Keratinocyte (primary cell): ENCODE data around the gene UMAD1.

Experiments
- EZH2 ChIP-seq: IDR thresholded peaks from one replicate; pipeline ENCODE4 v1.6.1; 2012; ENCODE audit warnings: inconsistent platforms, mild to moderate bottlenecking, low read length, moderate library complexity
- TF ChIP-seq, protein P1 (sequence below), 3 experiments: IDR thresholded peaks in 1 of 3; conservative IDR thresholded peaks in 1 of 3; optimal IDR thresholded peaks in 1 of 3; 2 replicates in 2 of 3; 3 replicates in 1 of 3; pipeline versions ENCODE3 to v1.5.1; 2011; ENCODE audit warnings: low read length in 3 of 3, mild to moderate bottlenecking in 3 of 3, moderate library complexity in 2 of 3, control low read depth in 1 of 3, inconsistent platforms in 1 of 3; ENCODE audit not compliant: insufficient read depth in 2 of 3; ENCODE audit errors: extremely low read depth in 1 of 3

DNA sequence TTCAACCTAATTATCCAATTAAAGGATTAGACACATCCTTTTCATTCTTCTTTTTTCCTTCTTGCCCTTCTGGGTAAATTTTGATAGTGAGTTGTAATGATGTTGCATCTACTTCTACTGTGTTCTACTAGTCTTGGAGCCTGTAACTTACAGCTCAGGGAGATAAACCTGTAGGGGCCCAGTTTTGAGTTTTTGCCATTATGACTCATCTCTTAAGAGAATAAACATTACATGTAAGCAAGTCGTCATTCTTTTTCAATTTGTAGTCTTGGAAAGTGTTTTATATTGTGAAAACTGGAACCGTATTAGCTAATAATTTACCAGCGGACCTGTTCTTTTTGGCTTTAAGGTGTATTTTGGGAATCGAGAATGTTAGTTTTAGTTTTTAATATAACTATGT lies 167.6 kb downstream of the UMAD1 start:
- TF ChIP-seq, protein P1, sequence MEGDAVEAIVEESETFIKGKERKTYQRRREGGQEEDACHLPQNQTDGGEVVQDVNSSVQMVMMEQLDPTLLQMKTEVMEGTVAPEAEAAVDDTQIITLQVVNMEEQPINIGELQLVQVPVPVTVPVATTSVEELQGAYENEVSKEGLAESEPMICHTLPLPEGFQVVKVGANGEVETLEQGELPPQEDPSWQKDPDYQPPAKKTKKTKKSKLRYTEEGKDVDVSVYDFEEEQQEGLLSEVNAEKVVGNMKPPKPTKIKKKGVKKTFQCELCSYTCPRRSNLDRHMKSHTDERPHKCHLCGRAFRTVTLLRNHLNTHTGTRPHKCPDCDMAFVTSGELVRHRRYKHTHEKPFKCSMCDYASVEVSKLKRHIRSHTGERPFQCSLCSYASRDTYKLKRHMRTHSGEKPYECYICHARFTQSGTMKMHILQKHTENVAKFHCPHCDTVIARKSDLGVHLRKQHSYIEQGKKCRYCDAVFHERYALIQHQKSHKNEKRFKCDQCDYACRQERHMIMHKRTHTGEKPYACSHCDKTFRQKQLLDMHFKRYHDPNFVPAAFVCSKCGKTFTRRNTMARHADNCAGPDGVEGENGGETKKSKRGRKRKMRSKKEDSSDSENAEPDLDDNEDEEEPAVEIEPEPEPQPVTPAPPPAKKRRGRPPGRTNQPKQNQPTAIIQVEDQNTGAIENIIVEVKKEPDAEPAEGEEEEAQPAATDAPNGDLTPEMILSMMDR (optimal IDR thresholded peaks at IDR 0.05 in 1 of 3, IDR thresholded peaks at IDR 0.05 in 1 of 3, conservative IDR thresholded peaks at IDR 0.05 in 1 of 3; ENCODE audit: extremely low read depth in 1 of 3, insufficient read depth in 2 of 3, low read length in 3 of 3) = no peak
- no peak for TF ChIP-seq EZH2
